ENCODE results near the gene DNAJC1.
"Not testable (repeated sequence)": the region's sequence is repeated elsewhere in the genome, so short reads cannot be mapped to it uniquely, and the experiment has no call there.

The DNAJC1 gene, protein sequence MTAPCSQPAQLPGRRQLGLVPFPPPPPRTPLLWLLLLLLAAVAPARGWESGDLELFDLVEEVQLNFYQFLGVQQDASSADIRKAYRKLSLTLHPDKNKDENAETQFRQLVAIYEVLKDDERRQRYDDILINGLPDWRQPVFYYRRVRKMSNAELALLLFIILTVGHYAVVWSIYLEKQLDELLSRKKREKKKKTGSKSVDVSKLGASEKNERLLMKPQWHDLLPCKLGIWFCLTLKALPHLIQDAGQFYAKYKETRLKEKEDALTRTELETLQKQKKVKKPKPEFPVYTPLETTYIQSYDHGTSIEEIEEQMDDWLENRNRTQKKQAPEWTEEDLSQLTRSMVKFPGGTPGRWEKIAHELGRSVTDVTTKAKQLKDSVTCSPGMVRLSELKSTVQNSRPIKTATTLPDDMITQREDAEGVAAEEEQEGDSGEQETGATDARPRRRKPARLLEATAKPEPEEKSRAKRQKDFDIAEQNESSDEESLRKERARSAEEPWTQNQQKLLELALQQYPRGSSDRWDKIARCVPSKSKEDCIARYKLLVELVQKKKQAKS

DNA sequence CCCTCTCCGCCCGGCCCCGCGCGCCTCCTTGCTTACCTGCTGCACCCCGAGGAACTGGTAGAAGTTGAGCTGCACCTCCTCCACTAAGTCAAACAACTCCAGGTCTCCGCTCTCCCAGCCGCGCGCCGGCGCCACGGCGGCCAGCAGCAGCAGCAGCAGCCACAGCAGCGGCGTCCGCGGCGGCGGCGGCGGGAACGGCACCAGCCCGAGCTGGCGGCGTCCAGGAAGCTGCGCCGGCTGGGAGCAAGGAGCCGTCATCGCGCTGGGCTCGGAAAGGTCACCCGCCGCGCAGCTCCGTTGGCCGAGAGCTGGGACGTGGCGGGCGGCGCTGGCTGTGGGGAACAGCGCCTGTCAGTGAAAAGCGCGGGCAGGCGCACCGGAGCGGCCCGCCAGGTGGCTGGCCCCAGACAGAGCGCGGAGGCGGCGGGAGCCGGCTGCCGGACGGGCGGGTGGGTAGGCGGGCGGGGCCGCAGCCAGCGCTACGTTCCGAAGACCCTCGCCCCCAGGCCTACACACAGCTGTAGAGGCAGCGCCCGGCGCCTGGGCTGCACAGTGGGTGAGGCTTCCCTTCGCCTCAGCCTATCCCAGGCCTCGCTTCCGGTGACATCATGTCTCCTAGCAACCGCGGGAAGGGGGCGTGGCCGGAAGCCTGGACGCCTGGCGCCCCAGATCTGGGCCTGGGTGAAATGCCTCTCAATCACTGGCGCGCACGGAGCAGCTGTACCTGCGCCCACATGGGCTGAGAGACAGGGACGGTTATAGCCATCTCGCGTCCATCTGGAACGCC, at the start of gene DNAJC1:
TSS of gene DNAJC1 (minus strand) at position 554 of the 787 bp plus-strand sequence. CDS start at position 258, 296 bp downstream.
- no peaks in the 10 kb centered on the region for H3K36me3 Mint-ChIP-seq
- H3K9me3 Mint-ChIP-seq (ENCODE audit: low read depth): no peaks in the 10 kb centered on the region
- peaks cover 23% of the 10 kb centered on the region for H3K4me1 Mint-ChIP-seq (ENCODE audit: low read depth)
- H3K4me3 Mint-ChIP-seq: peak within 1 kb of the TSS; percentile 95
- H3K27me3 Mint-ChIP-seq: peaks cover 2% of the 10 kb centered on the region
- H3K27ac Mint-ChIP-seq: peak within 1 kb of the TSS; percentile 87

DNA sequence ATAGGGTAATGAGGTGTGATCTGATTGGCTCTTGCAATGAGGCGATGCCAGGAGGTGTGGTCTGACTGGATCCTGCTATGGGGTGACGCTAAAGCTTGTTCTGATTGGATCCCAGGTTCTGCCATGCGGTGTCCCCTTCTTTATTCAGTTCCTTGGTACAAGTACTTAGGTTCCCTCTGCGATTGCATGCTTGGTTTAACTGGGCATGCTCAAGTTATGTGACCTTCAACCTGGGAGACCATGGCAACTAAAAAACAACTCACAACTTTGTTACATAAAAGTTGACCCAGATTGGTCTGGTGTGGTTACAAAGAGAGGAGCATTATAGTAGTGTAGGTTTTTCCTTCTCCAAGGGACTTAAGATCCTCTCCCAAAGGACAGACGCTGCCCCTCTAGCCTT, 49.5 kb upstream of the DNAJC1 start:
- Mint-ChIP-seq H3K4me1 (ENCODE audit: low read depth) (no peaks in the 10 kb centered on the region), H3K27ac (no peak overlapping the region), H3K9me3 (ENCODE audit: low read depth) (peaks cover 3% of the 10 kb centered on the region), H3K27me3 (peaks cover 2% of the 10 kb centered on the region), H3K36me3 (peaks cover 3% of the 10 kb centered on the region), H3K4me3 (no peak overlapping the region)

DNA sequence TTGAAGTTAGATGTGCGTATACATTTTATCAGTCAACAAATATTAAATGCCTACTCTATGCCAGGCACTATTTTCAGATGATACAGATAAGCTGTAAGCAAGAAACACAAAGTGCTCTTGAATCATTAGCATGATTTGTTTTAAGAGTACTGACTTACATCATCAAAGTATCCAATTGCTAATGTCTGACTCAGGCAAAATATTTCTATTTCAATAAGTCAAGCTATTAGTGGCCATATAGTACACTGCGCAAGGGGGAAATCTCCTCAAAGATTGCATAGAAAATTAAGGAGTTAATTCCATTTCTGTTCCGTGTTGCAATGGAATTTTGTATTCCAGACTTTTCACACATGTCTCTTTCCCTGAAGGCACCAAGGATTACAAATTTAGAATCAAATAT, 46.1 kb upstream of the DNAJC1 start:
- Mint-ChIP-seq H3K27ac (no peak overlapping the region), H3K4me1 (ENCODE audit: low read depth) (no peaks in the 10 kb centered on the region), H3K27me3 (no peaks in the 10 kb centered on the region), H3K9me3 (ENCODE audit: low read depth) (peaks cover 3% of the 10 kb centered on the region), H3K36me3 (no peaks in the 10 kb centered on the region), H3K4me3 (no peak overlapping the region)

DNA sequence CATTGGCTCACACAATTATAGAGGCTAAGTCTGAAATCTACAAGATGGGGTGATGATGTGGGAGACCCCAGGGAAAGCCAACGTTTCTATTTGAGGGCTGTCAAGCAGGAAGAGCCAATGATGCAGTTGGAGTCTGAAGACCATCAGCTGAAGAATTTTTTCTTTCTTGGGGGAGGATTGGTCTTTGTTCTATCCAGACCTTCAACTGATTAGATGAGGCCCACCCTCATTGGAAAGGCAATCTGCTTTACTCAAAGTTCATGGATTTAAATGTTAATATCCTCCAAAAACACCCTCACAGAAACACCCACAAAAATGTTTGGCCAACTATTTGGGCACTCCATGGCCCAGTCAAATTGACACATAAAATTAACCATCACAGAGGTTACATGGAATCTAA, 44.3 kb upstream of the DNAJC1 start:
- Mint-ChIP-seq H3K4me3 (no peak overlapping the region), H3K36me3 (no peaks in the 10 kb centered on the region), H3K9me3 (ENCODE audit: low read depth) (peaks cover 3% of the 10 kb centered on the region), H3K4me1 (ENCODE audit: low read depth) (no peaks in the 10 kb centered on the region), H3K27me3 (peaks cover 4% of the 10 kb centered on the region), H3K27ac (no peak overlapping the region)

DNA sequence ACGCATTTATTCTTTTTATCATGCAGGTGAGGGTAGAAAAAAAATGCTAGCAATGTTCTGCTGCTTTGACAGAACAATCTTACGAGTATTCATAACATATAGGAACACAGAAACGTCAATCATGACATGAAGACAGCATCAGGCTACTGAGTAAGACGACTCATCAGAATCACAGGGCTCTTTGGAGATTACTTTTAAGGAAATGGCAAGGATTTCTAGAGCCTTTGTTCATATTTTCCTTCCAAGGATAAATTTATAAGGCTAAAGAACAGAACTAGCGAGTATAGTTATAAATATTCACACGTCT, 39.8 kb upstream of the DNAJC1 start:
- no peak overlapping the region for H3K4me3 Mint-ChIP-seq
- peaks cover 19% of the 10 kb centered on the region for H3K27me3 Mint-ChIP-seq
- no peaks in the 10 kb centered on the region for H3K9me3 Mint-ChIP-seq (ENCODE audit: low read depth)
- H3K4me1 Mint-ChIP-seq (ENCODE audit: low read depth): peaks cover 3% of the 10 kb centered on the region
- no peak overlapping the region for H3K27ac Mint-ChIP-seq
- H3K36me3 Mint-ChIP-seq: no peaks in the 10 kb centered on the region

DNA sequence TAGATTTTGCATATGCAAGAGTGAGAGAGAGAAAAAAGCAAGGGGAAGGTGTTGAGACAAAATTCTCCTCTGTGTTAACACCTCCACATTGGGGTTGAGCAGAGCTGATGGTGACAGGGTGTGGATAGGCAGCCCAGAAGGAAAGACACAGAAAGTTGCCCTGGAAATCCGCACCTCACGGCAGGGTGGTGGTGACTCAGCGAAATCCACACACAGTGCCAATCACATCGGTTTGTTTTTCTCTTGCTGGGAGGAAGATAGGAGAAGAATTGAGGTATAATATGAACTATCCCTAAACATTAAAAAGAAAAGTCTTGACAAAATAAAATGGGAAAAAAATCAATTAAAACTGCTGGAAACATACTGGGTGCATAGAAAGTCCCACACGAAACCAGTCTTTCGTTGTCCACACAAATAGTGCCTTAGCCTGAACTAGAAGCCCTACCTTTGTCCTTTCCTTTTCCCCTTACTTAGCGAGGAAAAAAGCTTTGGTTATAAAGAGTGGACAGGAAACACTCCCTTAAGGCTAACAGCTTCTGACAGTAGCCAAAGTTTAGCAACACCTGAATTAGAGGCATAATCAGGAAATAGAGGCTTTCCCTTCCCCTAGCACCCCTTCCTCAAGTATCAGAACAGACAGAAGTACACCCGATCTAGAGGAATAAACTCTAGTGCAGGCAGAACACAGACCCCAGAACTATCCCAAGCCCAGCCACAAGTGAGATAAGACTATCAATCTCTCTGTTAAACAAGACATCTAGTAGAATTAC, 39.2 kb upstream of the DNAJC1 start:
- Mint-ChIP-seq H3K36me3 (no peaks in the 10 kb centered on the region), H3K27ac (no peak overlapping the region), H3K27me3 (peaks cover 24% of the 10 kb centered on the region), H3K4me1 (ENCODE audit: low read depth) (peaks cover 3% of the 10 kb centered on the region), H3K9me3 (ENCODE audit: low read depth) (no peaks in the 10 kb centered on the region), H3K4me3 (no peak overlapping the region)

DNA sequence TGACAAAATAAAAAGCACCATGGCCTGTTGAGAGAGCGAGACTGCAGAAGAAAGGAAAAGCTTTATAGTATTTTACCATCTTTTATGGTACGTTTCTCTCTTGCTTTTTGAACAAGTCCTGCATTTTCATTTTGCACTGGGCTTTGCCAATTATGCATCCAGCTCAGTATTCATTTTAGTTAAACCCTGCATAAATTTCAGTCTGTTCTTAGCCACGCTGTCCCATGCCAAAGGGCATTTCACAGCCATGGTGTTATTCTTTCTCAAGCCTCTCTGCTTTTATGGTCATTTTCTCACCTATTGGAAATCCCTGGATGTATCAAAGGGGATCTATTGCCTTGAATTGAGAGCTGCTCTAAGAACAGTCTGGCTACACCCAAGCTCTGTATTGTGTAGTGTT, 30.8 kb upstream of the DNAJC1 start:
- Mint-ChIP-seq H3K4me1 (ENCODE audit: low read depth) (peaks cover 4% of the 10 kb centered on the region), H3K36me3 (no peaks in the 10 kb centered on the region), H3K4me3 (no peak overlapping the region), H3K9me3 (ENCODE audit: low read depth) (peaks cover 4% of the 10 kb centered on the region), H3K27me3 (peaks cover 14% of the 10 kb centered on the region), H3K27ac (no peak overlapping the region)

DNA sequence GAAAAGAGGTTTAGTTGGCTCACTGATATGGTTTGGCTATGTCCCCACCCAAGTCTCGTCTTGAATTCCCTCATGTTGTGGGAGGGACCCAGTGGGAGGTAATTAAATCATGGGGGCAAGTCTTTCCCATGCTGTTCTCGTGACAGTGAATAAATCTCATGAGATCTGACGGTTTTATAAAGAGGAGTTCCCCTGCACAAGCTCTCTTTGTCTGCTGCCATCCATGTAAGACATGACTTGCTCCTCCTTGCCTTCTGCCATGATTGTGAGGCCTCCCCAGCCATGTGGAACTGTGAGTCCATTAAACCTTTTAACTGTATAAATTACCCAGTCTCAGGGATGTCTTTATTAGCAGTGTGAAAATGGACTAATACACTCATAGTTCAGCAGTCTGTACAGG, 28.7 kb upstream of the DNAJC1 start:
- H3K4me3 Mint-ChIP-seq; H3K27ac Mint-ChIP-seq; H3K36me3 Mint-ChIP-seq; H3K9me3 Mint-ChIP-seq (ENCODE audit: low read depth): not testable (repeated sequence)
- Mint-ChIP-seq H3K27me3 (peaks cover 11% of the 10 kb centered on the region), H3K4me1 (ENCODE audit: low read depth) (peaks cover 10% of the 10 kb centered on the region)

DNA sequence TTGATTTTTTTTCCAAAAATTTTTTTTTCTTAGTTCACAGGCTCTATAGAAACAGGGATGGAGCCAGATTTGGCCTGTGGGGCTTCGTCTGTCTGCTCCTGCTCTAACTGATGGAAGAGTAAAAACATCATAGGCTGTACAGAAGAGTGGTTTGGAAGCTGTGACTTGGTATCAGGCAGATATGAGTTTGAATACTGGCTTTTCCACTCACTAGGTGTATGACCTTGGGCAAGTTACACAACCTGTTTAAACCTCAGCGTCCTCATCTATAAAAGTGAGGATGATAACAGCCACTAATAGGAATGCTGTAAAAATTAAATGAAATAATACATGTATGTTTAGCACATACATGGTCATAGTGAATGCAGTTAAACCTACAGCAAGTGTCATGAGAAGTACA, 26.9 kb upstream of the DNAJC1 start:
- H3K4me3 Mint-ChIP-seq: no peak overlapping the region
- peaks cover 5% of the 10 kb centered on the region for H3K27me3 Mint-ChIP-seq
- peaks cover 10% of the 10 kb centered on the region for H3K4me1 Mint-ChIP-seq (ENCODE audit: low read depth)
- peaks cover 3% of the 10 kb centered on the region for H3K36me3 Mint-ChIP-seq
- H3K27ac Mint-ChIP-seq: no peak overlapping the region
- H3K9me3 Mint-ChIP-seq (ENCODE audit: low read depth): no peaks in the 10 kb centered on the region

DNA sequence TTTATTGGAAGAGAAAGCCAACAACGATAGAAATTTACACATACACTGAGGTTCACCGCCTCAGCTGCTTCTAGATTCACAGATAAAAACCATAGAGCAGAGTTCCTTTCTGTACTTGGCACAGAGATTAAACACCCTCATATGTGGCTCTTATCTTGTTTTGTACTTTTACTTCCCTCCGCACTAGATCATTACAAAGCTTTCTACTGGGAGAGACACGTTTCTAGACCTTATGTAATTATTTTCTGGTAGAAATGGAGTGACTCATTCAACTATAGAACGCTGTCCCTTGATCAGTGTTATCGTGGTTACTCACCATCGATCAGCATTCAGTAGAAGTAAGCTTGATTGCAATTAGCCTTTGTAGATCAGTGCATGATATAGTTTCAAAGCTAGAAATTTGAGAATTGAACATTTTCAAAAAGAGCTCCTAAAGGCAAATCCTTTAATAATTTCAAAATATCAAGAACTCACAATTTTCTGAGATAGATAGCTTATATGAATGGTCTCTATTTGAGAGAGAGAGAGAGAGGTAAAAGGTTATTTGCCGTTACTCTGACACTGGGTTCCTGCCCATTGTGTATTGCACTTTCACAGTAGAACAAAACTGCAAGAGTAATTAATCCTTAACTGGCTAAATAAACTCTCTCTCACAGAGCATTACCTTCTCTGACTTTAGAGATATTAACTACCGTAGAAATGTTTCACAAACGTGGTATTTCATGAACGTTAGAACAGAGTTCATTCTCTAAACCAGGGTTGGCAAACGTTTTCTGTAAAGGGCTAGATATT, 26.1 kb upstream of the DNAJC1 start:
- H3K4me3 Mint-ChIP-seq: peak overlapping the region; percentile 8
- H3K27me3 Mint-ChIP-seq: peaks cover 5% of the 10 kb centered on the region
- H3K27ac Mint-ChIP-seq: no peak overlapping the region
- H3K36me3 Mint-ChIP-seq: peaks cover 3% of the 10 kb centered on the region
- no peaks in the 10 kb centered on the region for H3K9me3 Mint-ChIP-seq (ENCODE audit: low read depth)
- peaks cover 10% of the 10 kb centered on the region for H3K4me1 Mint-ChIP-seq (ENCODE audit: low read depth)

DNA sequence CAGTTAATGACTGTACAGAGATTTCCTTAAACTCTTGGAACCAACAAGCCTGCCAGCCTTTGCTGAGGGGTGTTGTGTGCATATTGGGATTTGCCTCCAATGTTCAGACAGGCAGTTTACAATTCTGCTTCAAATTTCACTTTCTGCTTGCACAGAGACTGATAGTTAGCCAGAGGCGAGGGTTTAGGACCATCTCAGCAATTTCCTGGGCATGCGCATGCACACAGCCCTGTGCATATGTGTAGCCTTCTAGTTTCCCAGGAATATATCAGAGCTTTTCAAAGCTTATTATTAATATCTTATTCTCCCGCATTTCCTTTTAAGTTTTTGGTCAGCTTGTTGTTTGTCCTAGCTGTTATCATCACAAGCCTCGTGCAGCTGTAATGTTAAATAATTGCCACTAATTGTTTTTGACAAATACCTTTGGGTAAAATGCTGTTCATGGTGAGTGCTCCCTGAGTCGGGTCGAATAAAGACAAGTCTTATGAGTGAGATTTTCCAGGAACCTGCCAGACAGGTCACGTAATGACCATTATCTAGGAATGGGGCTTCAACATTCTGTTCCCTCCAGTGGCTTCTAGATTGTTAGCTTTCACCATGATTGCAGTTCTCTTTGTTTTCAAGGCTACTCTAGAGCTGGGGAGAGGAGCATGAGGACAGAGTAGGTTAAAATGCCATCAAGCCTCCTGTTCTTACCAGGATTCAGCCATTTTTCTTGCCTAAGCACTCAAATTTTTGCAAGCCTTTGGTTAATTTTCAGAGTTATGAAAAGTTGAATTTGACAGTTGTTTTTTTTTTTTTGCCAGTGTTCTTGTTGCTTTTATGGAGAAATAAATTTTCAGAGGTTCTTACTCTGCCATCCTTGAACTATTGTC, 24.1 kb upstream of the DNAJC1 start:
- peaks cover 2% of the 10 kb centered on the region for H3K27me3 Mint-ChIP-seq
- H3K27ac Mint-ChIP-seq: no peak overlapping the region
- peaks cover 21% of the 10 kb centered on the region for H3K4me1 Mint-ChIP-seq (ENCODE audit: low read depth)
- peaks cover 3% of the 10 kb centered on the region for H3K36me3 Mint-ChIP-seq
- no peaks in the 10 kb centered on the region for H3K9me3 Mint-ChIP-seq (ENCODE audit: low read depth)
- no peak overlapping the region for H3K4me3 Mint-ChIP-seq

DNA sequence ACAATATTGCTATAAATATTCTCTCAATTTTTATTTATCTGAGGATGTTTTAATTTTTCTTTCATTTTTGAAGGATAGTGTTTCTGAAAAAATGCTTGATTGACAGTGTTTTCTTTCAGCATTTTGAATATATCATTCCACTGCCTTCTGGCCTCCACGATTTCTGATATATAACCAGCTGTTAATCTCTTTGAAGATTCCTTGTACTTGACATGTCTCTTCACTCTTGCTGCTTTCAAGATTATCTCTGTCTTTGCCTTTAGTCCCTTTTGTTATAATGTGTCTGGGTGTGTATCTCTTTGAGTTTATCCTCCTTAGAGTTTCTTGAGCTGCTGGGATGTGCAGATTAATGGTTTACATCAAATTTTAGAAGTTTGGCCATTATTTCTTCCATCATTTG, 22.8 kb upstream of the DNAJC1 start:
- no peak overlapping the region for H3K27ac Mint-ChIP-seq
- no peak overlapping the region for H3K4me3 Mint-ChIP-seq
- peaks cover 3% of the 10 kb centered on the region for H3K36me3 Mint-ChIP-seq
- no peaks in the 10 kb centered on the region for H3K9me3 Mint-ChIP-seq (ENCODE audit: low read depth)
- peaks cover 31% of the 10 kb centered on the region for H3K4me1 Mint-ChIP-seq (ENCODE audit: low read depth)
- peaks cover 2% of the 10 kb centered on the region for H3K27me3 Mint-ChIP-seq

DNA sequence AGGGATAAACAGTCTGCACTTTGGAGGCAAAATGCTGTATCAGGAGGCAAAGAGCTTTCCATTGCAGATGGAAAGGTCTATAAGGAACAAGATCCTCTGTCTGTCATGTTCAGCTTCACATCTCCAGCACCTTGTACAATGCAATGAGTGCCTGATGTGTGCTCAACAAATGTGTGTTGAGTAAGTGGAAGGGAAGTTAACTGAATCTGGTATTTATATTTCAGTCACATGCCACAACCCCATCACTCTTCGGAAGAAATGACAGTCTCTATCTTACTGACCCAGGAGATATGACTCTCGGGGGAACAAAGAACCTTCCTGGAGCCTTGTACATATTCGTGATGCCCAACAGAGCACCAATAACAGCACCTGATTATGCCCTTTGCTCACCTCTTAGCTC, 20.0 kb upstream of the DNAJC1 start:
- H3K4me1 Mint-ChIP-seq (ENCODE audit: low read depth): peaks cover 22% of the 10 kb centered on the region
- peak overlapping the region; percentile 90 for H3K27ac Mint-ChIP-seq
- H3K9me3 Mint-ChIP-seq (ENCODE audit: low read depth): no peaks in the 10 kb centered on the region
- peaks cover under 1% of the 10 kb centered on the region for H3K27me3 Mint-ChIP-seq
- no peak overlapping the region for H3K4me3 Mint-ChIP-seq
- H3K36me3 Mint-ChIP-seq: peaks cover 3% of the 10 kb centered on the region
